HG03520 (cell line): ENCODE measurements around the gene ATP6V1E1.
"Not testable (repeated sequence)": the region's sequence is repeated elsewhere in the genome, so short reads cannot be mapped to it uniquely, and the experiment has no call there.

Experiments used
- ATAC-seq: cut with Tn5 transposase; IDR thresholded peaks from one replicate; pipeline ENCODE4 v1.9.1; 2021; ENCODE audit warnings: mild to moderate bottlenecking, moderate library complexity; ENCODE audit not compliant: unreplicated experiment

Gene ATP6V1E1

DNA sequence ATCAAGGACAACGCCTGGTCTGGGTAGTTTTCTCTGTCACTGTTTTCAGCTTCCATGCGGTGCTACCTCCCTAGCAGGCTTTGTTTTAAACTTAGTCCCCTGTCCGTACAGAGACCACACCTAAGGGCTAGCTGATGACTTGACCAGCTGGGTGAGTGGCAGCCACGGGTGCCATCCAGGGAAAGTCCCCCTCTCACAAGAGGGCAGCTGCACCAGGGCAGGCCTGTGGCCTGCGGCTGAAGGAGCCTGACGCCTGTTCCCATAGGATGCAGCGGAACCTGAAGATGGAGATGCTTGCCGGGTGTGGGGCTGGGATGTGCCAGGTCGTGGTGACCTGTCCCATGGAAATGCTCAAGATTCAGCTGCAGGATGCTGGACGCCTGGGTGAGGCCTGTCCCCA is 45.4 kb downstream of the ATP6V1E1 start:
- no peak for ATAC-seq

DNA sequence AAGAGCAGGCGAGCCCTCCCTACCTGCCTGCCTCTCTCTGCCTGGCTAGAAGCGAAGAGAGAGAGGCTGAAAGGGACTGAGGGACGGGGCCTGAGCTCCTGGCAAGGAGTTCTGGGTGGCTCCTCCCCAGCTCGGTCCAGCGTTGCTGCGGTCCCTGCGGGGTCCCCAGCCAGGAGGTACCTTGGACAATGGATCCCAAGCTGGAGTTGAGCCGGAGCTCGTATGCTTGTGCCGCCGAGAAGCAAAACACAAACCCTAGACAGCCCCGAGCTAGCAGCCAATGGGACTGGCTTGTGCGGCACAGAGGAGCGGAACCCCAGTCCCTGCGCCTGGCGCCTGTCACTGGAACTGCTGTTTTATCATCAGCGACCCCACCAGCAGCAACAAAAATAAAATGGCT is 46.9 kb downstream of the ATP6V1E1 start:
- ATAC-seq = no peak

DNA sequence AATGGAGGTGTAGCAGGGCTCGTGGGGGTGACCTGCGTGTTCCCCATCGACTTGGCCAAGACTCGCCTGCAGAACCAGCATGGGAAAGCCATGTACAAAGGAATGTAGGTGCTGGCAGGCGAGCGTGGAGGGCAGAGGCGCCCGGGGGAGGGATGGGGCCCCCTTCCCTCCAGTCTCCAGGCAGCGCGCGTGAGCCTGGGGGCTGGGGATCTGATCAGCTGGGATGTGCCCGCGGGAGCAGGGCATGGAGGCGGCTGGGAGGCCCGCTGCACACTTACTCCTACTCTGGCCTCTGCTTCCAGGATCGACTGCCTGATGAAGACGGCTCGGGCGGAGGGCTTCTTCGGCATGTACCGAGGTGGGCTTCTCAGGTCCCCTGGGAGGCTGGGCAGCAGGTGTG is 47.5 kb downstream of the ATP6V1E1 start:
- no peak for ATAC-seq

DNA sequence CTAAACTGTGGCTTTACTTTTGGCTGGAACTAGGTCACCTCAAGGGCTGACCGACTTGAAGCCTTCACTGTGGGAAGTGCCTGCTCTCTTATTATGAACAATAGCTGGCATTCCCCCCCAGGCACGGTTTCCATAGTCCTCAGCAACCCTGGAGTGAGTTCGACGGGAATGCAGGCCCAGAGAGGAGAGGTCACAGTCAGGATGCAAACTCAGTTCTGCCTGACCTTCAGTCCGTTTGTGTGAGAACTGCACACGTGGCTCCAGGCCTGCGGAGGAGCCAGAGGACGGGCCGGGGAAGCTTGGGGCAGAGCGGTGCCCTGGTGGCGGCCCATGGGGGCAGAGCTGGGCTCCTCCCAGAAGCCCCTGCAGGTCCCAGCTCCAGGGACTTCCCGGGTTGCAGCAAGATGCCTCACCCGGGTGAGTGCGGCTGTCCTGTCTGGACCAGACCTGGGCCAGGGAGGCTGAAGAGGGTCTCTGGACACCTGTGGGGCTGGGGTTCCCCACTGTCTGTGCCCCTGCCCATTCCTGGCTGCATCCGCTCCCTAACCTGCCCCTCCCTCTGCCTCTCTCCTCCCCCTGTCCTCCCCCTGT is 48.0 kb downstream of the ATP6V1E1 start:
- ATAC-seq = no peak

DNA sequence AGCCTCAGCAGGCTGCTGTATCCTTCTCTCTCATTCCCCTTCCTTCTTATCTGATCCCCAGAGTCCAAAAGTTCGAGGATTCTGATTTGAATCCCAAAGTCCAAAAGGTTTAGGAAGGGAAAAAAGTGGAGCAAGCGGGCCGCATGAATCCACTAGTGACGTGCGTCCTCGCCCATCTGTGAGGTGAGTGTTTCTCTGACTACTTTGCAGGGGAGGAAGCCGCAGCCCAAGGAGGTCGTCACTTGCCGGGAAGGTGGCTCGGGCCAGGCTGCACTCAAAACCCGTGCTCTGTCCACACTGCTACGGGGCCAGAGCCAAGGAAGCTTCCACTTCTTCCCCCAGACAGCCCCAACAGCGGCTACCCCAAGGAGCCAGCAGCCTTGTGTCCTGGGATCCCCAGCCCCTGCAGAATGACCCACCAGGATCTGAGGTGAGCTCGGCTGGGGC is 49.0 kb downstream of the ATP6V1E1 start:
- ATAC-seq = no peak

DNA sequence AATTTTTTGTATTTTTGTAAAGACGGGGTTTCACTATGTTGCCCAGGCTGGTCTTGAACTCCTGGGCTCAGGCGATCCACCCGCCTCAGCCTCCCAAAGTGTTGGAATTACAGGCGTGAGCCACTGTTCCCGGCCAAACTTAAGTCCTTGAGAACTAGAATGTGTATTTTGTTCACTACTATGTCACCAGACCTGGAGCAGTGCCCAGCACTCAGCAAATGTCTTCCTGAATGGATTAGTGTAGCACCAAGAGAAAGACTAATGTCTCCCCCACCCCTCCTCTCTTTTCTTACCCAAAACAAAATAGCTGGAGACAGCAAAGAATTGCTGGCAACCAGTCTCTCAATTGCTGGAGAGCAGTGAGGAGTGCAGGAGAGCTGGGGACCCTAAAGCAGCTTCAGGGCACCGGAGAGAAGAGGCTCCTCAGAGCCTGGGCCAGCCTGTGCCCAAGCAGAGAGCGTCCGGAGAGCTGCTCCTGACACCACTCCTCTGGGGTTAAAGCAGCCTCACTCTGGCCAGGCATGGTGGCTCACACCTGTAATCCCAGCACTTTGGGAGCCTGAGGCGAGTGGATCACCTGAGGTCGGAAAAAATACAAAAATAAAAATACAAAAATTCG is 50.3 kb downstream of the ATP6V1E1 start:
- ATAC-seq = no peak

DNA sequence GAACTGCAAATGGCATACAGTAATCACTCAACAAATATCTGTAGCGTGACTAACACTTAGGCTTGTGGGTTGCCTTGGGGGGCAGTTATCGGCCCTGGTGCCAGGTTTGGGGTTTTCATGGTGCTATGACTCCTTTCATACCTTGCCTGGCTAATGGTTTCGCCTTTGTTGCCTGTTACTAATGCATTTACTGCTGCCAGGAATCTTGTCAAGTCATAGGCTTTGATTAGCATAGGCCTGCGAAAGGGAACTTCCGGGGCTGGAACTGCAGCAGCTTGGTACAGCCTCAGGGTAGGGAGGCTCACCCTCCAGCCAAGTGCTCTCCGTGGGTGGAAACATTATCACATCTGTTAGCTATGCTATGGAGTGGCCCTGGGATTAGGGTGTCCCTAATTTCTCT is 52.1 kb downstream of the ATP6V1E1 start:
- no peak for ATAC-seq

DNA sequence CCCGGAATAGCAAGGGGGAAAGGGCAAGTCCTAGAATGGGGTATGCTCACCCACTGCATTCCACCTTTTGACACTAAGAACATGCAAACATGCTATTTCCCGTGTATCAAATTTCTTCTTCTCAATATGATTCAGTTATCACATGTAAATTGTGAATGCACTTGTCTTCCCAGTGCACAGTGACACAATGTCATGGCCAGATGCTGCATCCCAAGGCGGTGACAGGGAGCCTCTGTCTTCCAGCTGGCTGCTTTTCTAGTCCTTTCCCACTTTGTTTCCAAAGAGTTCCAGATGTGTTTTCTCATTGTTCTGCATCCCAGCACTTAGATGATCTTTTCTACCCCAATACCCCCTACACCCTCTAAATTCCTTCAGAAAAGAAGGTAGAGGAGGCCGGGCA is 52.9 kb downstream of the ATP6V1E1 start:
- ATAC-seq = no peak

DNA sequence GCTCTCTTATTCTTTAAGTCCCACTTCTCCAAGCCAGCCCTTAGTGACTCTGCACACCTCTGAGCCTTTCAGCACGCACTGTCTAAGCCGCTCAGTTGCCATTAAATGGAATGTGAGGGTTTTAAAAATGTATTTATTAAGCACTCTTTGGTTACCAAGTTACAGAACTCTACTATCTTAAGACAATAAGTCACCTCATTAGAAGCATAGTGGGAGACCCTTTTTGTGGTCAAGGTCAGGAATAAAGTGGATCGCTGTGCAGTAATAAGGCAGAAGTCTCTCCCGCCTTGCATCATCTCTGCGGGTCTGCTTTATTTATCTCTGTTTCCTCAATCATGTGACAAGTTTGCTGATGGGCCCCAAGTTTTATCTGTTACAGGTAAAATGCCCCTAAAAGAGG is 53.4 kb downstream of the ATP6V1E1 start:
- no peak for ATAC-seq

DNA sequence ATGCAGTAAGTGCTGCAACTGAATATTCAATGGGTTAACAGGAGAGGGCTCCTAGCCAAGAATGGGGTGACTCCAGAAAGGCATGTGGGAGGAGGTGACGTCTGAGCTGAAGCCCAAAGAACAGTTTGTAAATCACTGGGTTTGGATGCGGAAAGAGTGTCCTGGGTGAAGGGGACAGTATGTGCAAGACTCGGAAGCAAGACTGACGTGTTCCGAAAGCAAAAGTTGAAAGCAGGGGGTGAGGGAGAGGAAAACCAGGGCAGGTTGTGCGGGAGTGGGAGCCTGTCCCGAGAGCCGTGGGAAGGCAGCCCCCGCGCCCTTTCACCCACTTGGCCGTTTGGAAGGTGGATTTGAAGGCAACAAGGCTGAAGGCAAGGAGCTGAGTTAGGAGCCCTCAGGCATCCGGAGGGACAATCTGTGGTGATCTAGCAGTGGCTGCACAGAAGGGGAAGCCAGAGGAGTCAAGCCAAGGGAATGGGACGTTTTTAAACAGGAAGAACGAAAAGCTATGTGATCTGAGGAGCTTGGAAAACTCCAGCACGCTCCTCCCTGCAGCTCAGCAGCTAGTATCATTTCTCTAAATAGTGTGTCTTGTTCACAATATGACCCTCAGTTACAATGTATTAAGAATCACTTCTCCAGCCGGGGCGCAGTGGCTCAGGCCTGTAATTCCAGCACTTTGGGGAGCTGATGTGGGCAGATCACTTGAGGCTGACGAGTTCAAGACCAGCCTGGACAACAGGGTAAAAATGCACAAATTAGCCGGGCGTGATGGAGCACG is 57.5 kb downstream of the ATP6V1E1 start:
- ATAC-seq = no peak

DNA sequence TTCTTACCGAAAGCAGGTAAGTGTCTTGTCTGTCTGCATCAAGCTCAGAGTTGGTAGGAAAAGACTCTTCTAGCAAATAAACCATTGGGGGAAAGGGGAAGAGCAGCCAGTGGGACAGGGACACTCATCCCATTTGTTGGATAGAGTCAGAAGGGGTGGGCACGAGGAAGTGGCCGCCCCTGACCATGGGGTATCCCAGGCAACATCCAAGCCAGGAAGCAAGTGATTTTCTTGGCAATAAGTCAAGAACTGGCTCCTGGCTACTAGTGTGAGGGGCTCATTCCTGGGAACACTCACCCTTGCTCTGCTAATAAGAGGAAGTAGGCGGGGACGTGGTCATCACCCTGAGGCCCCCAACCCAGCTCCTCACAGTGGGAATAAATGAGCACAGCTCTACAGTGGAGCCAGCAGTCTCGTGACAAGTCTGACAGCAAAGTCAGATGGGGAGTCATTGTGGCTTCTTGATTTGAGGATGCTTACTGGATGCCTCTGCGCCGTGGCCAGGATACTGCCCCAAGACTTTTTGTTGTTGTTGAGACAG is 58.5 kb downstream of the ATP6V1E1 start:
- ATAC-seq = no peak

DNA sequence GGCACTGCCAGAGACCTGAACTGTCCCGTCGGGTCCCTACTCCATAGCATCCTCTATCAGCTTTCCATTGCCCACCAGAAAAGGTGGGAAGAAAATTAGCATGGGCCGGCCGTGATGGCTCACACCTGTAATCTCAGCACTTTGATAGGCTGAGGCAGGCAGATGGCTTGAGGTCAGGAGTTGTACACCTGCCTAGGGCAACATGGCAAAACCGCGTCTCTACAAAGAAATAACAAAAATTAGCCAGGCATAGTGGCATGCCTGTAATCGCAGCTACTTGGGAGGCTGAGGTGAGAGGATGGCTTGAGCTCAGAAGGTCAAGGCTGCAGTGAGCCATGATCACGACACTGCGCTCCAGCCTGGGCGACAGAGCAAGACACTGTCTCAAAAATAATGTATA is 61.8 kb downstream of the ATP6V1E1 start:
- no peak for ATAC-seq

DNA sequence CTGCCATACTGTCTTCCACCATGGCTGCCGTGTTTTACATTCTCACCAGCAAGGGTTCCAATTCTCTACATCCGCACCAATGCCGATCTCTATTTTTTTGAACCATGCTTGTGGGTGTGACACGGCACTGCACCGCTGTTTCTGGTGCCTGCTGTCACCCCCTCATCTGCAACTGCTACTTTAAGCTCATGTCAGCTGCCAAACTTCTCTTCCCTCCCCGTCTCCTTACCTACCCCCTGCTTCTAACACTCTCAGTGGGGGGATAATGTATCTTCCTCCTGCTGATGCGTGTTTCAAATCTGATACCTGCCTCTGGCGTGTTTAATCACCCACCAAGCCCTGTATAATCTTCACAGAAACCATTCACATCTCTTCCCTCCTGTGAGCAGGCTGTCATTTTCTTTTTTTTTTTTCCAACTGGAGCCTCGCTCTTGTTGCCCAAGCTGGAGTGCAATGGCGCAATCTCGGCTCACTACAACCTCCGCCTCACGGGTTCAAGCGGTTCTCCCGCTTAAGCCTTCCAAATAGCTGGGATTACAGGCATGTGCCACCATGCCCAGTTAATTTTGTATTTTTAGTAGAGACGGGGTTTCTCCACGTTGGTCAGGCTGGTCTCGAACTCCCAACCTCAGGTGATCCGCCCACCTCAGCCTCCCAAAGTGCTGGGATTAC is 62.4 kb downstream of the ATP6V1E1 start:
- not testable (repeated sequence) for ATAC-seq

DNA sequence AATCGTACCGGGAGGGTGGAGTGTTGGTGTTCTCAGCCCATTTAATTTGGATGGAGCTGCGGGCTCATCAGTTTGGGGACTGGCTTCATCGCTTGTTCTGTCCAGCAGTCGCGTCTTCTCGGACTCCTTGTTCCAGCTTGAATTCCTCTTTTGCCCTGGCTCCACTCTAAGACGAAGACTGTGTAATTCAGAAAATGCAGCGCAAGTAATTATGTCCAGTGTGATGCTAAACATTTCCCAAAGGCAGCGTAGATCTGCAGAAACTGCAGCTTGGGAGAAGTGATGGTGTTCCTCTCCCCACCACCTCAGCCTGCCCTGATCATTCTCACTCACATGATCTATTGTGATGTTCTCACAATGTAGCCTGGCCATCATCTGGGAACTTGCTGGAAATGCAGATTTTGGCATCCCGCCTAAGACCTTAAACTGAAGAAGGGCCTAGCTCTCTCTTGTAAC is 64.6 kb downstream of the ATP6V1E1 start:
- ATAC-seq = no peak

DNA sequence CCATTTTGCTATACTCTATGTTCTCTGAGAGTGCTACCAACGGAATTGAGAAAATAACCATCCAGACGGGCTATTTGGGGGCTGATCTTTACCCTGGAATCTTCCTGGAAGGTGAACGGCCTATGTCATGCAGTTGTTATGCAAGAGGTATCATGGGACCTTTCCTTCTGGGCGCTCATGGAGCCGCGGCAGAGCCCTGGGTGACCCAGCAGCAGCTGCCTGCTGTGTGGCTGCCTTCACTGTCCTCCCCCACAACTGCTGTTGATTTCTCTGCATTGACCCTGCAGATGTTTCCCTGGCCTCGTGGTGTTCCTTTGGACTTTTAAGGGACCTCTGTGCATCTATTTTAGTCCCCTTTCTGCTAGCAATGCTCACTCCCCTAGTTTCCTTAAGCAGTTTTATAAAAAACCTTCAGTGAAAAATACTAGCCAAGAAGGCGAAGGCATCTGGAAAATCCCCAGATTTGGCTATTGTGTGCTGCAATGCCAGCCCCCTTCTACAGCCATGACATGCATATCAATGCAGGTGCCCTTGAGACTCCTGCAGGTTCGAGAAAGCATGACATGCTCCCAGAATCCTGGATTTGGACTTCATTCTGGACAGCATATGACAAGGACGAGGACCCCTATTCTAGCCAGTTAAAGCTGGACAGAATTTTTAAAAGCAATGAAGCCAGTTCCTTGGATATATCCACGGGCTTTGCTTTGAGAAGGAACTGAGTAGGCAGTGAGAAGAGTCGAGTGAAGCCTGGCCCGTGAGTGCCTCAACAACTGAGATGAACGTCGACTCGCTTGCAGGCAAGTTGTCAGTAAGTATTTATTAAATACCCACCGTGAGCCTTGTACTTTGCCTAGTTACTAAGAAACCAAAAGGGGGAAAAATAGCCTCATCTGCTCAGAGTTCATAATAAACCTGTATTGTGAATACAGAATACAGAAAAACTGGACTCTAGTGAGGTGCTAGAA is 65.4 kb downstream of the ATP6V1E1 start, which contains the start of gene SLC25A18:
Gene SLC25A18 (plus strand): TSS at position 593 of the 965 bp plus-strand sequence. CDS start 16,447 bp downstream, outside the sequence.
- ATAC-seq = no peak

DNA sequence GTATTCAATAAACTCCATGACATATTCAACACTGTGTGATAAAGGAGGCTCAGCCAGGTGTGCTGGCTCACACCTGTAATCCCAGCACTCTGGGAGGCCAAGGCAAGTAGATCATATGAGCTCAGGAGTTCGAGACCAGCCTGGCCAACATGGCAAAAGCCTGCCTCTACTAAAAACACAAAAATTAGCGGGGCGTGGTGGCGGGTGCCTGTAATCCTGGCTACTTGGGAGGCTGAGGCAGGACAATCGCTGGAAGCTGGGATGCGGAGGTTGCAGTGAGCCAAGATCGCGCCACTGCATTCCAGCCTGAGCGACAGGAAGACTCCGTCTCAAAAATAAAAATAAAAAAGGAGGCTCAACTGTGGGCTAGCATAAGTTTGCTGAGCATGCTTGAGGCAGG is 69.4 kb downstream of the ATP6V1E1 start:
- ATAC-seq = no peak

DNA sequence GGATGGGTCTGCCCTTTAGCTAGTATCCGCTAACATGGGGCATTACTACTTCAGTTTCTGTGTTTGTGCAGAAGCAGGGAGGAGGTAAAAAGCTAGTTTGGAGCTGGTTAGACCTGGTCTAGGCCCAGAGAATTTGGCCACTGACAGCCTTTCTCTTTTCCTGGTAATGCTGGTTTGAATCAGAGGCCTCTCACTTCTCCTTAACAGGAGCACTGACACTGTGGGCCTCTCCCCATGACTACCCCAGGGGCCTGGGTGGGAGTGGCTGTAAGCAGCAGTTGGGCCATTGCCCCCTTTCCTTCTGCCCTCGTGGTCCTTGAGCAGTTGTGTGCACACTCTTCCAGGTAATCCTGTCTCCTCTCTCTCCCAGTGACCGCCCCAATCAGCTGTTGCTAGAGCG is 73.7 kb downstream of the ATP6V1E1 start:
- no peak for ATAC-seq

DNA sequence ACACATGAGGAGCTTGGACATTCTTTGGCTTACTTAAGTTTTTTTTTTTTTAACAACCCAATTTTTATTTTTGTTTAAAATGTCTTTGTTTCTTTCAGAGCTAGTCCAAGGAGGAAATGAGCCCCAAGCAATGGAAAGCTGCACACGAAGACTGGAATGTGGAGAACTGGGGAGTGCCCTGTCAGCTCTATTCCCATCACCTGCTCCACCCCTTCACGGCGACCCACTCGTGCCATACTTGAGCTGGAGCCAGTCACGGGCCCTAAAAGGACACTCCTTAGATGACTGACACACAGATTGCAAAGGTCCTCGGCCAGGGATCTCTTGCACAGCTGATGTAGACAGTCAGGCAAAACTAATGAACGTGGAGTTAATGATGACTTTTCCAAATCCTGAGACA is 75.8 kb downstream of the ATP6V1E1 start:
- no peak for ATAC-seq

DNA sequence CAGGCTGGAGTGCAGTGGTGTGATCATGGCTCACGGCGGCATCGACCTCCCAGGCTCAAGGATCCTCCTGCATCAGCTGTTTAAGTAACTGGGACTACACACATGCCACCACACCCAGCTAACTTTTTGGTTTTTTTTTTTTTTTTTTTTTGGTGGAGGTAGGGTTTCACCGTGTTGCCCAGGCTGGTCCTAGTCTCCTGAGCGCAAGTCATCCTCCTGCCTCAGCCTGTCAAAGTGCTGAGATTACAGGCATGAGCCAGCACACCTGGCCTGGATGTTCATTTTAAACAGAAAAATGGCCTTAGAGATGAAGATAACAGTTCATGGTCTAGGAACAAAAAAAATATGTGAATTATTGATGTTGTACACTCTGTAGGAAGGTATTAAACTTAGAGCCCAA is 78.9 kb downstream of the ATP6V1E1 start:
- ATAC-seq = no peak

DNA sequence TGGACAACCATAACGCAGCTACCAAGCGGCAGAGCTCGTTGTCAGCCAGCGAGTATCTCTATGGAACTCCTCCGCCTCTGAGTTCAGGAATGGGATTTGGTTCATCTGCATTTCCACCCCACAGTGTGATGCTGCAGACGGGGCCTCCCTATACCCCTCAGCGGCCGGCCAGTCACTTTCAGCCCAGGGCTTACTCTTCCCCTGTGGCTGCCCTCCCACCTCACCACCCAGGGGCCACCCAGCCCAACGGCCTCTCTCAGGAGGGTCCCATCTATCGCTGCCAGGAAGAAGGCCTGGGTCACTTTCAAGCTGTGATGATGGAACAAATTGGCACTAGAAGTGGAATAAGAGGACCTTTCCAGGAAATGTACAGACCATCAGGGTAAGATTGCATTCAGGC is 79.4 kb downstream of the ATP6V1E1 start:
- ATAC-seq = no peak
